Tibial artery (tissue), 4 donors: ENCODE results near the gene MIOX.

Experiments used
- DNase-seq, 2 donors: peaks; one replicate each; pipeline ENCODE4 v3.0.0-alpha.2; 2019
- H3K27ac ChIP-seq, 2 donors: fragments of 200-600 bp; sonication (generic) in 1 of 2; 1 replicate in 1 of 2; 2 replicates in 1 of 2; pipeline ENCODE4 v1.5.1; 2018 to 2019; ENCODE audit warnings: mild to moderate bottlenecking in 1 of 2
- H3K27me3 ChIP-seq, 2 donors: fragments of 200-600 bp; sonication (generic) in 1 of 2; one replicate each; pipeline versions ENCODE4 v1.5.1 to v1.6.0; 2016 to 2019
- H3K36me3 ChIP-seq, 3 donors: fragments of 200-600 bp; sonication (generic) in 2 of 3; one replicate each; pipeline ENCODE4 v1.5.1; 2016 to 2019; ENCODE audit warnings: mild to moderate bottlenecking in 2 of 3
- H3K4me1 ChIP-seq, 4 donors: fragments of 200-600 bp; sonication (generic) in 2 of 4; 1 replicate in 3 of 4; 2 replicates in 1 of 4; pipeline ENCODE4 v1.5.1; 2016 to 2019
- H3K4me3 ChIP-seq, 2 donors: fragments of 200-600 bp; sonication (generic) in 1 of 2; 1 replicate in 1 of 2; 2 replicates in 1 of 2; pipeline ENCODE4 v1.5.1; 2018 to 2019; ENCODE audit warnings: mild to moderate bottlenecking in 2 of 2
- H3K9me3 ChIP-seq, 3 donors: fragments of 200-600 bp; sonication (generic) in 1 of 3; one replicate each; pipeline ENCODE4 v1.5.1; 2016 to 2019
- CTCF ChIP-seq, 2 experiments: fragments of 200-600 bp in 1 of 2; fragments of 450-650 bp in 1 of 2; IDR thresholded peaks; one replicate each; pipeline ENCODE4 v1.5.1; 2017 to 2019; ENCODE audit warnings: antibody characterized with exemption in 2 of 2, mild to moderate bottlenecking in 1 of 2, moderate library complexity in 1 of 2
- intact Hi-C: fragments of 100-400 bp; cut with DNase I; formaldehyde crosslinking; loops from one replicate; pipeline ENCODE4 v1.15.0; 2023; ENCODE audit warnings: low total_unique reads

MIOX gene

GRCh38 chr22:50445071-50445879, 41.4 kb upstream of the MIOX start:
- no peak for DNase-seq
- no peak overlapping the region for H3K4me3 ChIP-seq
- intact Hi-C loops = loop anchor here (10.0 kb wide), 1 partner anchor 190 kb away; the partner anchor contains the start of gene HDAC10
- peak overlapping the region in 1 of 2 donors; percentile 34 for H3K27ac ChIP-seq
- H3K27me3 ChIP-seq = no peaks in the 10 kb centered on the region
- peaks cover 30 to 91% (median 70%) of the 10 kb centered on the region in 3 donors for H3K36me3 ChIP-seq
- H3K4me1 ChIP-seq = peaks cover 0 to 17% (median 5%) of the 10 kb centered on the region in 4 donors
- no peak for TF ChIP-seq CTCF (IDR thresholded peaks at IDR 0.05)
- H3K9me3 ChIP-seq = no peaks in the 10 kb centered on the region

GRCh38 chr22:50445880-50446707, 40.6 kb upstream of the MIOX start:
- Histone ChIP-seq H3K36me3 (peaks cover 36 to 91% (median 66%) of the 10 kb centered on the region in 3 donors), H3K27ac (no peak overlapping the region), H3K4me3 (no peak overlapping the region), H3K4me1 (peaks cover 0 to 17% (median 5%) of the 10 kb centered on the region in 4 donors), H3K9me3 (no peaks in the 10 kb centered on the region), H3K27me3 (no peaks in the 10 kb centered on the region)
- TF ChIP-seq CTCF (IDR thresholded peaks at IDR 0.05) = no peak
- no peak for DNase-seq
- intact Hi-C loops = loop anchor here (10.0 kb wide), 1 partner anchor 191 kb away; the partner anchor contains the start of gene HDAC10

GRCh38 chr22:50446708-50447575, 39.7 kb upstream of the MIOX start:
- no peak for TF ChIP-seq CTCF (IDR thresholded peaks at IDR 0.05)
- Histone ChIP-seq H3K27me3 (no peaks in the 10 kb centered on the region), H3K4me3 (no peak overlapping the region), H3K4me1 (peaks cover 0 to 17% (median 5%) of the 10 kb centered on the region in 4 donors), H3K27ac (no peak overlapping the region), H3K9me3 (no peaks in the 10 kb centered on the region), H3K36me3 (peaks cover 36 to 91% (median 59%) of the 10 kb centered on the region in 3 donors)
- no peak for DNase-seq
- intact Hi-C loops = loop anchor here (10.0 kb wide), 1 partner anchor 192 kb away; the partner anchor contains the start of gene HDAC10

GRCh38 chr22:50447576-50448551, 38.8 kb upstream of the MIOX start:
- Histone ChIP-seq H3K27me3 (no peaks in the 10 kb centered on the region), H3K4me1 (peaks cover 0 to 17% (median 5%) of the 10 kb centered on the region in 4 donors), H3K9me3 (no peaks in the 10 kb centered on the region), H3K4me3 (no peak overlapping the region), H3K27ac (no peak overlapping the region), H3K36me3 (peaks cover 36 to 86% (median 56%) of the 10 kb centered on the region in 3 donors)
- intact Hi-C loops = loop anchor here (10.0 kb wide), 1 partner anchor 193 kb away; the partner anchor contains the start of gene HDAC10
- no peak for TF ChIP-seq CTCF (IDR thresholded peaks at IDR 0.05)
- DNase-seq = no peak
